ENCODE data around the gene PFKFB4. TPM values are rescaled to one million over a fixed set of nuclear protein-coding genes. Genes with fewer than 3 reads are reported as not detected.
A peak's percentile ranks its signal among the peaks of the same experiment; 100 is the strongest.

Gene PFKFB4
- total and polyA plus RNA-seq, 2 of the 4 experiments (the other 2 are of a cell fraction): 16.9 to 17.0 TPM

DNA sequence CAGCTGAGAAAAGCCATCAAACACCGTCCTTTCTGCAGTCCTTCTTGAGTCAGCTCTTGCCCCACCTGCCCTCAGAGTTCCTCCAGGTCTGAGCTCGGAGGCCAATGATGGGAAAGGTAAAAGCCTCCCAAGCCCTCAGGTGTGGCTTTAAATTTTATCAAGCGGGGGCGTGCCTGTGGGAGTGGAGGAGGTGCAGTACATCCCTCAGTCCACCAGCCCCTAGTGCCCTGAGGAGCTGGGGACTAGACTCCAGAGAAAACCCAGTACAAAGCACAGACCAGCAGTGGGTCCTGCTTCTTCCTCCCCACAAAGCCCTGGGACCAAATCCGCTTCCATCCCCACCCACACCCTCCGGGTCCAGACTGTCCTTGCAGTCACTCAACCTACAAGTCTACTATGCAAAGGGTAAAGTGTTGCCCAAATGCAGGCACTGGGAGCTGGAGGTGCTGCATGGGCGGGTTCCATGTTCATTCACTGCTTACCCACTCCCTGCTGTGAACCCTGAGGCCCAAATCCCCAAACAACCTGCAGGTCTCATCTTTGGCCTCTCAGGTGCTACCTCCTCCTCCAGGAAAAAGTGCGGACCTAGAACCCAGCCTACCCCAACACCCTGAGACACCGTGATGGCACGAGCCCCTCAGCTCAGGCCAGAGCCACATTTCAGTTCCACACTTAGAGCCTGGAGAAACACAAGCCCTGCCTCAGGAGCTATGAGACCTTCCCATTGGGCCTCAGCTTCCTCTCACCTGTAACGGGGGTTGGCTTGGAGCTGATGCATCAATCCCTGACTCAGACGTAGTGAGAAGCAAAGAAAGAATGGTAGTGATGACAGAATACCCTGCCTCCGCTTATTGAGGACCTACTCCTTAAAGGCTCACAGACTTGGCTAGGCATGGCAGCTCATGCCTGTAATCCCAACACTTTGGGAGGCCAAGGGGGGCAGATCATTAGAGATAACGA is 2.4 kb downstream of the PFKFB4 start:
- DNase-seq (no peak), ATAC-seq (ENCODE audit: low read depth) (no peak)
- Histone ChIP-seq H3K4me1 (ENCODE audit: control insufficient read depth, insufficient read depth, low read length) (peaks cover 12% of the 10 kb centered on the region), H3K9ac (ENCODE audit: low read depth, low read length) (no peak overlapping the region), H2BK20ac (ENCODE audit: low read depth, low read length) (no peak overlapping the region), H2BK120ac (ENCODE audit: low read depth, low read length) (no peak overlapping the region), H3K27ac (ENCODE audit: insufficient read depth, low read length) (no peak overlapping the region), H3K18ac (ENCODE audit: low read depth, low read length) (no peak overlapping the region), H2AK5ac (ENCODE audit: low read depth, low read length) (no peak overlapping the region), H3K36me3 (ENCODE audit: control insufficient read depth, insufficient read depth, low read length) (peaks cover 3% of the 10 kb centered on the region; the same call in 1 of the 2 replicates), H3K56ac (ENCODE audit: extremely low read depth, insufficient read depth, low read length) (no peak overlapping the region), H2BK5ac (ENCODE audit: low read depth, low read length, poor library complexity, severe bottlenecking) (no peak overlapping the region), H3K9me1 (ENCODE audit: insufficient read depth, low read length) (peaks cover 9% of the 10 kb centered on the region), H3K9me3 (ENCODE audit: control insufficient read depth, insufficient read depth, low read length) (no peaks in the 10 kb centered on the region), H3K14ac (replicated peaks; ENCODE audit: low read depth, low read length) (no peak overlapping the region), H3K23ac (ENCODE audit: low read depth, low read length) (no peak overlapping the region), H3K4ac (ENCODE audit: low read depth, low read length) (no peak overlapping the region), H4K5ac (ENCODE audit: low read depth, low read length) (no peak overlapping the region), H4K8ac (ENCODE audit: low read depth in 2 of 2, low read length in 2 of 2) (no peak overlapping the region), H2AFZ (replicated peaks; ENCODE audit: low read length, poor library complexity) (no peak overlapping the region), H2AK9ac (replicated peaks; ENCODE audit: low read depth, low read length, poor library complexity) (peak overlapping the region; percentile 77), H3K4me3 (ENCODE audit: insufficient read depth, low read depth, low read length) (no peak overlapping the region), H4K20me1 (ENCODE audit: insufficient read depth, low read length) (peaks cover 14% of the 10 kb centered on the region; the same call in 1 of the 2 replicates), H3K79me1 (ENCODE audit: low read depth in 1 of 2, low read length in 2 of 2) (peaks cover 11 to 49% of the 10 kb centered on the region in 2 experiments), H3K27me3 (ENCODE audit: control insufficient read depth, insufficient read depth, low read length) (no peaks in the 10 kb centered on the region), H3K4me2 (ENCODE audit: low read depth, low read length) (no peak overlapping the region), H2BK15ac (ENCODE audit: low read depth, low read length) (no peak overlapping the region), H4K91ac (ENCODE audit: insufficient read depth, low read depth, low read length) (no peak overlapping the region)
- BruUV-seq (replicated peaks): no TSS peak
- ChIA-PET POLR2A (ENCODE audit: unreplicated experiment) (no interaction called here), CTCF (interaction anchor here (1.6 kb wide), 1 partner anchor 118 kb away, joined by 4 read pairs; no protein-coding TSS in a partner anchor)
- TF ChIP-seq RAD21 (IDR thresholded peaks at IDR 0.05; ENCODE audit: low read length): no peak
- no peak for TF ChIP-seq CHD1 (IDR thresholded peaks at IDR 0.05; ENCODE audit: low read depth, low read length)
- no peak for TF ChIP-seq NFE2L2 (IDR thresholded peaks at IDR 0.05; ENCODE audit: low read depth, low read length)
- no peak for TF ChIP-seq RCOR1 (IDR thresholded peaks at IDR 0.05; ENCODE audit: insufficient replicate concordance, low read length)
- TF ChIP-seq SMC3 (IDR thresholded peaks at IDR 0.05; ENCODE audit: low read depth, low read length): no peak
- no peak for TF ChIP-seq ELK1 (IDR thresholded peaks at IDR 0.05; ENCODE audit: borderline replicate concordance, low read depth, low read length)
- TF ChIP-seq CEBPB (IDR thresholded peaks at IDR 0.05; ENCODE audit: low read depth, low read length): no peak
- no peak for TF ChIP-seq RFX5 (IDR thresholded peaks at IDR 0.05; ENCODE audit: low read depth, low read length)
- no peak for TF ChIP-seq USF2 (IDR thresholded peaks at IDR 0.05; ENCODE audit: low read depth, low read length)
- TF ChIP-seq, protein P1, sequence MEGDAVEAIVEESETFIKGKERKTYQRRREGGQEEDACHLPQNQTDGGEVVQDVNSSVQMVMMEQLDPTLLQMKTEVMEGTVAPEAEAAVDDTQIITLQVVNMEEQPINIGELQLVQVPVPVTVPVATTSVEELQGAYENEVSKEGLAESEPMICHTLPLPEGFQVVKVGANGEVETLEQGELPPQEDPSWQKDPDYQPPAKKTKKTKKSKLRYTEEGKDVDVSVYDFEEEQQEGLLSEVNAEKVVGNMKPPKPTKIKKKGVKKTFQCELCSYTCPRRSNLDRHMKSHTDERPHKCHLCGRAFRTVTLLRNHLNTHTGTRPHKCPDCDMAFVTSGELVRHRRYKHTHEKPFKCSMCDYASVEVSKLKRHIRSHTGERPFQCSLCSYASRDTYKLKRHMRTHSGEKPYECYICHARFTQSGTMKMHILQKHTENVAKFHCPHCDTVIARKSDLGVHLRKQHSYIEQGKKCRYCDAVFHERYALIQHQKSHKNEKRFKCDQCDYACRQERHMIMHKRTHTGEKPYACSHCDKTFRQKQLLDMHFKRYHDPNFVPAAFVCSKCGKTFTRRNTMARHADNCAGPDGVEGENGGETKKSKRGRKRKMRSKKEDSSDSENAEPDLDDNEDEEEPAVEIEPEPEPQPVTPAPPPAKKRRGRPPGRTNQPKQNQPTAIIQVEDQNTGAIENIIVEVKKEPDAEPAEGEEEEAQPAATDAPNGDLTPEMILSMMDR (conservative IDR thresholded peaks at IDR 0.05; ENCODE audit: low read depth, low read length): no peak
- no peak for TF ChIP-seq MXI1 (IDR thresholded peaks at IDR 0.05; ENCODE audit: borderline replicate concordance, low read depth, low read length)
- TF ChIP-seq MAZ (IDR thresholded peaks at IDR 0.05; ENCODE audit: borderline replicate concordance, low read depth, low read length): no peak
- TF ChIP-seq POLR2A (IDR thresholded peaks at IDR 0.05; ENCODE audit: low read depth, low read length): no peak
- TF ChIP-seq BHLHE40 (IDR thresholded peaks at IDR 0.05; ENCODE audit: low read depth, low read length): no peak
- intact Hi-C loops (cut with micrococcal nuclease) (no loop called here), dilution Hi-C loops (cut with HindIII; ENCODE audit: low sequenced_read_pairs, unreplicated experiment) (no loop called here), in situ Hi-C loops (cut with MboI; ENCODE audit: low sequenced_read_pairs) (no loop called here)
- WGBS, 2 experiments (ENCODE audit: extremely low coverage in 2 of 2, insufficient read length in 1 of 2): 87% methylated on average over 3 of the region's 14 CpGs; no CpG with 5 or more reads in 1 of the 2 experiments
